Mesendoderm (in vitro differentiated cells): ENCODE data around the gene SMIM29.
A peak's percentile ranks its signal among the peaks of the same experiment; 100 is the strongest.

ENCODE experiments used
- DNase-seq: peaks from one replicate; pipeline ENCODE4 v3.0.0; 2013
- H2AK5ac ChIP-seq: 2 replicates; pipeline ENCODE4 v1.6.1; 2013; ENCODE audit warnings: low read length, inconsistent platforms
- H2BK120ac ChIP-seq: 2 replicates; pipeline ENCODE4 v1.6.1; 2013; ENCODE audit warnings: low read depth, mild to moderate bottlenecking, low read length, moderate library complexity, mixed read lengths
- H2BK15ac ChIP-seq: replicated peaks from 2 replicates; pipeline ENCODE4 v1.6.1; 2013; ENCODE audit warnings: low read depth, mild to moderate bottlenecking, moderate library complexity
- H2BK5ac ChIP-seq: 2 replicates; pipeline ENCODE4 v1.6.1; 2013; ENCODE audit warnings: low read length, inconsistent platforms
- H3K18ac ChIP-seq: 2 replicates; pipeline ENCODE4 v1.6.1; 2013; ENCODE audit warnings: mild to moderate bottlenecking, low read length, mixed read lengths
- H3K23ac ChIP-seq: one replicate; pipeline ENCODE4 v1.6.1; 2013; ENCODE audit warnings: low read length
- H3K27ac ChIP-seq: 2 replicates; pipeline ENCODE4 v1.5.1; 2013; ENCODE audit warnings: low read depth, mild to moderate bottlenecking, inconsistent platforms, low read length, moderate library complexity
- H3K27me3 ChIP-seq: 2 replicates; pipeline ENCODE4 v1.6.1; 2013; ENCODE audit warnings: low read length, control low read depth, mild to moderate bottlenecking, inconsistent platforms; ENCODE audit not compliant: insufficient read depth, poor library complexity
- H3K36me3 ChIP-seq: 2 replicates; pipeline ENCODE4 v1.6.1; 2013; ENCODE audit warnings: low read length, inconsistent platforms; ENCODE audit not compliant: control insufficient read depth, insufficient read depth
- H3K4ac ChIP-seq: one replicate; pipeline ENCODE4 v1.6.1; 2013; ENCODE audit warnings: low read depth, mild to moderate bottlenecking, low read length, moderate library complexity
- H3K4me1 ChIP-seq: 2 replicates; pipeline ENCODE4 v1.6.1; 2013; ENCODE audit warnings: low read depth, low read length, inconsistent platforms; ENCODE audit not compliant: control insufficient read depth
- H3K4me2 ChIP-seq: 2 replicates; pipeline ENCODE4 v1.6.1; 2013; ENCODE audit warnings: low read length
- H3K4me3 ChIP-seq: 2 replicates; pipeline ENCODE4 v1.5.1; 2013; ENCODE audit warnings: mild to moderate bottlenecking, low read length
- H3K56ac ChIP-seq: one replicate; pipeline ENCODE4 v1.6.1; 2013; ENCODE audit warnings: low read length
- H3K79me1 ChIP-seq: 2 replicates; pipeline ENCODE4 v1.6.1; 2013; ENCODE audit warnings: low read length, inconsistent platforms
- H3K79me2 ChIP-seq: 2 replicates; pipeline ENCODE4 v1.6.1; 2013; ENCODE audit warnings: mild to moderate bottlenecking, low read length; ENCODE audit not compliant: control insufficient read depth, insufficient read depth
- H3K9ac ChIP-seq: 2 replicates; pipeline ENCODE4 v1.6.1; 2013; ENCODE audit warnings: low read length, inconsistent platforms
- H4K5ac ChIP-seq: one replicate; pipeline ENCODE4 v1.6.1; 2013; ENCODE audit warnings: low read length
- H4K8ac ChIP-seq: one replicate; pipeline ENCODE4 v1.6.1; 2013; ENCODE audit warnings: low read depth, mild to moderate bottlenecking, control low read depth, low read length, moderate library complexity
- WGBS: extraction: QIAGEN DNeasy Blood & Tissue Kit; methylation state at CpG from one replicate; pipeline ENCODE4 v1.1.7; 2013; ENCODE audit warnings: low lambda C conversion rate, missing lambda C conversion rate; ENCODE audit not compliant: insufficient coverage; ENCODE audit errors: extremely low coverage; 5-methylcytosine and 5-hydroxymethylcytosine counted together

The SMIM29 gene

GRCh38 chr6:34229877-34230276 is 18.9 kb downstream of the SMIM29 start:
- Histone ChIP-seq H4K8ac (no peak overlapping the region), H3K4ac (no peak overlapping the region), H2BK5ac (no peak overlapping the region), H3K4me1 (peaks cover 23% of the 10 kb centered on the region), H3K9ac (no peak overlapping the region), H2AK5ac (no peak overlapping the region), H3K56ac (no peak overlapping the region), H3K79me1 (no peaks in the 10 kb centered on the region), H2BK120ac (no peak overlapping the region), H3K4me2 (no peak overlapping the region), H4K5ac (no peak overlapping the region), H3K23ac (peak overlapping the region; percentile 18), H3K79me2 (no peaks in the 10 kb centered on the region), H2BK15ac (no peak overlapping the region), H3K27me3 (no peaks in the 10 kb centered on the region), H3K36me3 (no peaks in the 10 kb centered on the region), H3K18ac (no peak overlapping the region), H3K27ac (no peak overlapping the region), H3K4me3 (no peak overlapping the region)
- DNase-seq = no peak
- WGBS = no CpG with 5 or more reads among the region's 8 CpGs

- Histone ChIP-seq H3K23ac (no peak overlapping the region), H3K4ac (peak overlapping the region; percentile 70), H3K27me3 (no peaks in the 10 kb centered on the region), H3K18ac (peak overlapping the region; percentile 72), H2BK120ac (peak overlapping the region; percentile 2), H2BK5ac (peak overlapping the region; percentile 39), H2AK5ac (peak overlapping the region; percentile 40), H3K9ac (peak overlapping the region; percentile 10), H3K79me1 (no peaks in the 10 kb centered on the region), H3K4me1 (peaks cover 18% of the 10 kb centered on the region), H2BK15ac (no peak overlapping the region), H3K79me2 (no peaks in the 10 kb centered on the region), H3K56ac (peak overlapping the region; percentile 83), H4K5ac (no peak overlapping the region), H4K8ac (no peak overlapping the region), H3K4me3 (no peak overlapping the region), H3K36me3 (no peaks in the 10 kb centered on the region), H3K4me2 (no peak overlapping the region), H3K27ac (peak overlapping the region; percentile 32)
- no CpG with 5 or more reads among the region's 16 CpGs for WGBS
- no peak for DNase-seq
Observed at GRCh38 chr6:34227761-34228421, 20.9 kb downstream of the SMIM29 start.

- Histone ChIP-seq H3K4me1 (peaks cover 18% of the 10 kb centered on the region), H3K27ac (peak overlapping the region; percentile 72), H2BK5ac (peak overlapping the region; percentile 96), H2AK5ac (peak overlapping the region; percentile 95), H3K4me3 (no peak overlapping the region), H3K79me2 (no peaks in the 10 kb centered on the region), H4K8ac (no peak overlapping the region), H2BK120ac (peak overlapping the region; percentile 90), H3K23ac (peak overlapping the region; percentile 67), H3K9ac (peak overlapping the region; percentile 62), H4K5ac (peak overlapping the region; percentile 3), H2BK15ac (no peak overlapping the region), H3K79me1 (no peaks in the 10 kb centered on the region), H3K4ac (peak overlapping the region; percentile 95), H3K18ac (peak overlapping the region; percentile 72), H3K36me3 (no peaks in the 10 kb centered on the region), H3K4me2 (no peak overlapping the region), H3K27me3 (no peaks in the 10 kb centered on the region), H3K56ac (peak overlapping the region; percentile 91)
- WGBS = no CpG with 5 or more reads among the region's 15 CpGs
- DNase-seq = peak; percentile 85
Observed at GRCh38 chr6:34226731-34227586, 21.8 kb downstream of the SMIM29 start.

- Histone ChIP-seq H3K4me3 (no peak overlapping the region), H3K9ac (peak overlapping the region; percentile 62), H2AK5ac (peak overlapping the region; percentile 95), H3K18ac (peak overlapping the region; percentile 19), H3K4ac (peak overlapping the region; percentile 95), H3K36me3 (no peaks in the 10 kb centered on the region), H2BK120ac (no peak overlapping the region), H4K5ac (no peak overlapping the region), H3K27me3 (no peaks in the 10 kb centered on the region), H4K8ac (no peak overlapping the region), H2BK15ac (no peak overlapping the region), H3K23ac (peak overlapping the region; percentile 67), H3K27ac (no peak overlapping the region), H3K79me2 (no peaks in the 10 kb centered on the region), H3K4me1 (peaks cover 18% of the 10 kb centered on the region), H2BK5ac (peak overlapping the region; percentile 96), H3K4me2 (no peak overlapping the region), H3K56ac (peak overlapping the region; percentile 91), H3K79me1 (no peaks in the 10 kb centered on the region)
- DNase-seq = no peak
- WGBS = no CpG with 5 or more reads among the region's 7 CpGs
Observed at GRCh38 chr6:34226066-34226465, 22.7 kb downstream of the SMIM29 start.

DNA sequence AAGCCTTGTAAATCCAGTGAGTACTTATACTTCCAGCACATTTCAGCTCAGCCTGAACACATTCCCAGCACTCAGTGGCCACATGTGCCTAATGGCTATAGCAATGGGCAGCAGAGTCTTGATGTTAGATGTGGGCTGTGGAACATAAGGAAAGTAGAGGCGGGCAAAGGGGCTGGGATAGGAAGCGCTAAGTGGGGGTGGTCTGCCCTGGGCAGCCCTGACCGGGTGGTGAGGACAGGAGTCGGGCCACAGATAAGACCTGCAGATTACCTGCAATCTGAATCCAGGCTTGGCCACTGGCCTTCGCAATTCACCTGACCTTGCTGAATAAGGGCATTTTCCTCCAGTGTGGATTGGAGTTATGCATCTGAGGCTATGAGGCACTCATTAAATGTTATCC is 23.3 kb downstream of the SMIM29 start:
- Histone ChIP-seq H3K9ac (no peak overlapping the region), H2BK120ac (no peak overlapping the region), H3K18ac (no peak overlapping the region), H2BK15ac (no peak overlapping the region), H3K23ac (no peak overlapping the region), H3K36me3 (no peaks in the 10 kb centered on the region), H3K27ac (no peak overlapping the region), H4K5ac (no peak overlapping the region), H4K8ac (no peak overlapping the region), H3K56ac (no peak overlapping the region), H3K79me2 (no peaks in the 10 kb centered on the region), H3K4me1 (peaks cover 18% of the 10 kb centered on the region), H2AK5ac (no peak overlapping the region), H3K4me2 (no peak overlapping the region), H2BK5ac (no peak overlapping the region), H3K79me1 (no peaks in the 10 kb centered on the region), H3K4ac (peak overlapping the region; percentile 95), H3K27me3 (no peaks in the 10 kb centered on the region), H3K4me3 (no peak overlapping the region)
- DNase-seq = no peak
- no CpG with 5 or more reads among the region's 5 CpGs for WGBS
